AG10803 (cell line): ENCODE data around the gene RIOK3.

Experiments used
- DNase-seq: peaks from one replicate; pipeline ENCODE4 v3.0.0; 2010; ENCODE audit warnings: low read depth
- H3K4me3 ChIP-seq: 2 replicates; pipeline ENCODE4 v1.5.1; 2011; ENCODE audit warnings: mild to moderate bottlenecking, low read length, control low read depth
- CTCF ChIP-seq: conservative IDR thresholded peaks from 2 replicates; pipeline ENCODE4 v1.5.1; 2011; ENCODE audit warnings: mild to moderate bottlenecking, low read length, control low read depth, inconsistent platforms

The RIOK3 gene

GRCh38 chr18:23452728-23453679 is at the start of gene RIOK3:
TSS of gene RIOK3 (plus strand) at chr18:23453287. CDS start at chr18:23453440, 153 bp downstream.
- TF ChIP-seq CTCF = 0 out of 2 replicates have a peak, but pooled peaks have one; percentile 0
- H3K4me3 ChIP-seq = peak within 1 kb of the TSS; percentile 100
- DNase-seq = peak; percentile 97

GRCh38 chr18:23403310-23403709 is 49.8 kb upstream of the RIOK3 start:
- no peak for TF ChIP-seq CTCF
- no peak for DNase-seq
- H3K4me3 ChIP-seq = no peak overlapping the region

- DNase-seq = no peak
- H3K4me3 ChIP-seq = no peak overlapping the region
- no peak for TF ChIP-seq CTCF
Observed at GRCh38 chr18:23405636-23406035, 47.5 kb upstream of the RIOK3 start.

- no peak overlapping the region for H3K4me3 ChIP-seq
- peak; percentile 17 for DNase-seq
- no peak for TF ChIP-seq CTCF
Observed at GRCh38 chr18:23406271-23406787, 46.8 kb upstream of the RIOK3 start.

- TF ChIP-seq CTCF = no peak
- no peak for DNase-seq
- no peak overlapping the region for H3K4me3 ChIP-seq
Observed at GRCh38 chr18:23412351-23412964, 40.6 kb upstream of the RIOK3 start.

GRCh38 chr18:23415515-23415914 is 37.6 kb upstream of the RIOK3 start:
- no peak for TF ChIP-seq CTCF
- no peak for DNase-seq
- H3K4me3 ChIP-seq = no peak overlapping the region
